B cell (primary cell): ENCODE data around the gene GALR3.

Experiments used
- EZH2 ChIP-seq: IDR thresholded peaks from 2 replicates; pipeline ENCODE4 v1.6.1; 2012; ENCODE audit warnings: borderline replicate concordance, low read depth, mild to moderate bottlenecking, moderate library complexity, low read length; ENCODE audit not compliant: insufficient read depth, poor library complexity, severe bottlenecking
- TF ChIP-seq, protein P1 (sequence below): fragments of 200-600 bp; IDR thresholded peaks from one replicate; pipeline ENCODE4 v1.8.0; 2022; ENCODE audit warnings: antibody characterized with exemption, mild to moderate bottlenecking

DNA sequence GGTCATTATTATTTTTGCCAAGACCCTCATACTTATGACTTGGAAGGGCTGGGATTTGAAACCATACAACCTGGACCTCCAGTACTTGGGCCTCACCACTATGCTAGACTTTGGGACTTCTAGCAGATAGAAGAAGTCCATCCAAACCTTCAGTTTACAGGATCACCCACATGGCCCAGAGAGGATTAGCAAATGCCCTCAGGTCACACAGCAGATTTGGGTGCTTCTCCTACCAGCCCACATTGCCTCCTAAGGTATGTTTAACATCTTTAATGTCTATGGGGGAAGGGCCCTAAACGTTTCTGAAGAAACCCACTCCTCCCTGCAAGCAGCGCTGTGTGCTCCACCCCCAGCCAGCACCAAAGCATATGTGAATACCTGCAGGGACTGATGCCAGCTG, 32.9 kb upstream of the GALR3 start:
- TF ChIP-seq, protein P1, sequence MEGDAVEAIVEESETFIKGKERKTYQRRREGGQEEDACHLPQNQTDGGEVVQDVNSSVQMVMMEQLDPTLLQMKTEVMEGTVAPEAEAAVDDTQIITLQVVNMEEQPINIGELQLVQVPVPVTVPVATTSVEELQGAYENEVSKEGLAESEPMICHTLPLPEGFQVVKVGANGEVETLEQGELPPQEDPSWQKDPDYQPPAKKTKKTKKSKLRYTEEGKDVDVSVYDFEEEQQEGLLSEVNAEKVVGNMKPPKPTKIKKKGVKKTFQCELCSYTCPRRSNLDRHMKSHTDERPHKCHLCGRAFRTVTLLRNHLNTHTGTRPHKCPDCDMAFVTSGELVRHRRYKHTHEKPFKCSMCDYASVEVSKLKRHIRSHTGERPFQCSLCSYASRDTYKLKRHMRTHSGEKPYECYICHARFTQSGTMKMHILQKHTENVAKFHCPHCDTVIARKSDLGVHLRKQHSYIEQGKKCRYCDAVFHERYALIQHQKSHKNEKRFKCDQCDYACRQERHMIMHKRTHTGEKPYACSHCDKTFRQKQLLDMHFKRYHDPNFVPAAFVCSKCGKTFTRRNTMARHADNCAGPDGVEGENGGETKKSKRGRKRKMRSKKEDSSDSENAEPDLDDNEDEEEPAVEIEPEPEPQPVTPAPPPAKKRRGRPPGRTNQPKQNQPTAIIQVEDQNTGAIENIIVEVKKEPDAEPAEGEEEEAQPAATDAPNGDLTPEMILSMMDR, result no peak
- no peak for TF ChIP-seq EZH2
